HepG2 (cell line): ENCODE data around the gene REEP6. TPM values are rescaled to one million over a fixed set of nuclear protein-coding genes. Genes with fewer than 3 reads are reported as not detected.

Experiments
- KAT7 ChIP-seq: IDR thresholded peaks from 2 replicates; pipeline ENCODE4 v1.6.1; 2018; ENCODE audit warnings: borderline replicate concordance, missing compliant biosample characterization
- KLF16 ChIP-seq, 2 experiments: sonication (generic) in 1 of 2; formaldehyde crosslinking in 1 of 2; IDR thresholded peaks; 2 replicates each; pipeline versions ENCODE4 v1.6.1 to v1.8.0; 2016 to 2023; ENCODE audit warnings: missing genetic modification reagents in 2 of 2, missing compliant biosample characterization in 1 of 2
- MED1 ChIP-seq: sonication (generic); formaldehyde crosslinking; IDR thresholded peaks from 2 replicates; pipeline ENCODE4 v1.4.0; 2020; ENCODE audit warnings: missing genetic modification reagents
- YEATS4 ChIP-seq: sonication (generic); formaldehyde crosslinking; IDR thresholded peaks from 2 replicates; pipeline ENCODE4 v1.4.0; 2020; ENCODE audit warnings: missing genetic modification reagents, borderline replicate concordance
- ZNF790 ChIP-seq: sonication (generic); formaldehyde crosslinking; IDR thresholded peaks from 2 replicates; pipeline ENCODE4 v1.8.0; 2022; ENCODE audit warnings: missing genetic modification reagents, mild to moderate bottlenecking, borderline replicate concordance
- ZNF891 ChIP-seq: sonication (generic); formaldehyde crosslinking; IDR thresholded peaks from 2 replicates; pipeline ENCODE4 v1.5.0; 2020; ENCODE audit warnings: mild to moderate bottlenecking, missing genetic modification reagents
- ZSCAN21 ChIP-seq: sonication (generic); formaldehyde crosslinking; IDR thresholded peaks from 2 replicates; pipeline ENCODE4 v1.8.0; 2022; ENCODE audit warnings: mild to moderate bottlenecking, missing genetic modification reagents, moderate library complexity, borderline replicate concordance
- polyA plus RNA-seq, 8 experiments: library from polyadenylated mRNA; depleted of rRNA in 3 of 8; stranded (reverse) in 7 of 8; unstranded in 1 of 8; fragments of >200 nt; fragmentation: Illumina TruSeq in 4 of 8; extraction: Trizol in 4 of 8; gene quantifications; 2 replicates each; pipeline versions ENCODE4 v1.2.1 to v1.2.3, GENCODE V29; 2011 to 2016; ENCODE audit warnings: low read depth in 4 of 8, missing spikeins in 1 of 8, mixed read lengths in 1 of 8; ENCODE audit not compliant: insufficient read depth in 1 of 8
- total RNA-seq, 5 experiments: library from RNA; depleted of rRNA; stranded (reverse); fragments of >200 nt; fragmentation: Illumina TruSeq; extraction: Trizol; gene quantifications; 2 replicates each; pipeline ENCODE4 v1.2.3, GENCODE V29; 2016; ENCODE audit warnings: low read depth in 1 of 5
- TF ChIP-seq, protein P1 (sequence below): sonication (generic); formaldehyde crosslinking; IDR thresholded peaks from 2 replicates; pipeline ENCODE4 v1.4.0; 2020; ENCODE audit warnings: missing genetic modification reagents
- TF ChIP-seq, protein P2 (sequence below): sonication (generic); formaldehyde crosslinking; IDR thresholded peaks from 2 replicates; pipeline ENCODE4 v1.9.0; 2021; ENCODE audit warnings: missing genetic modification reagents, borderline replicate concordance
- TF ChIP-seq, protein P3 (sequence below): sonication (generic); formaldehyde crosslinking; conservative IDR thresholded peaks from 2 replicates; pipeline ENCODE4 v1.4.0; 2020; ENCODE audit warnings: mild to moderate bottlenecking, missing genetic modification reagents, moderate library complexity
- TF ChIP-seq, protein P4 (sequence below): sonication (generic); formaldehyde crosslinking; IDR thresholded peaks from 2 replicates; pipeline ENCODE4 v1.4.0; 2020; ENCODE audit warnings: mild to moderate bottlenecking, missing genetic modification reagents, borderline replicate concordance

Gene REEP6
- total and polyA plus RNA-seq, 2 of the 13 experiments (the other 11 are each of a cell fraction or from before 2014, with no cell fraction given), result 10.0 to 28.8 TPM

DNA sequence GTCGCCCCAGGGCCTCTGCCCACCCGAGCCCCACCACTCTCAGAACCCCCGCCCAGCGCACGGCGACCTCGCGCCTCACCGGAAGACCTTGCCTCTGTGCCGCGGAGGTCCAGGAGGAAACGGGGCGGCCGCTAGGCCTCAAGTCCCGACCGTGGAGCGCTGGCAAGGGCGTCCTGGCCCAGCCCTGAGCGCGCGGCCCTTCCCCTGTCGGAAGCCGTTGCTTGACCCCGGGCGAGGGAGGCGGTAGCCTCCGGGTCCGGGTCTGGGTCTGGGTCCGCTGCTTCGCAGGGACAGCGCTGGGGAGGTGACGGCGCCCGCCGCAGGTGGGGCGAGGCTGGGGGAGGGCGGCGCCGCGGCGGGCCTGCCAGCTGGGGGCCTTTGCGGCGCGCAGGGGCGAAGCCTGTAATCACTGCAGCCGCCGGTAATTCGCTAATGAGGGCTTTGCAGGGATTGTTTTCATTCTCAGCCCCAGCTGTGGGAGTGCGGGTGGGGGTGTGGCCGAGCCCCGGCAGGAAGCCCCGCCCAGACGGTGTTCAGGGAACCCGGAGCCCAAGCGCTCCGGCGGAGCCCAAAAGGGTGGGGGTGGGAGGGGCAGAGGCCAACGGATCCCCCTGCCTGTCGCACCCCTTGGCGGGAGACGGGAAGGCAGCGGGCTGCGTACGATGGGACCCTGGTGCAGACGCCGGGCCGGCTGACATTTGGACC is 20.5 kb upstream of the REEP6 start (continued):
- TF ChIP-seq, protein P1, sequence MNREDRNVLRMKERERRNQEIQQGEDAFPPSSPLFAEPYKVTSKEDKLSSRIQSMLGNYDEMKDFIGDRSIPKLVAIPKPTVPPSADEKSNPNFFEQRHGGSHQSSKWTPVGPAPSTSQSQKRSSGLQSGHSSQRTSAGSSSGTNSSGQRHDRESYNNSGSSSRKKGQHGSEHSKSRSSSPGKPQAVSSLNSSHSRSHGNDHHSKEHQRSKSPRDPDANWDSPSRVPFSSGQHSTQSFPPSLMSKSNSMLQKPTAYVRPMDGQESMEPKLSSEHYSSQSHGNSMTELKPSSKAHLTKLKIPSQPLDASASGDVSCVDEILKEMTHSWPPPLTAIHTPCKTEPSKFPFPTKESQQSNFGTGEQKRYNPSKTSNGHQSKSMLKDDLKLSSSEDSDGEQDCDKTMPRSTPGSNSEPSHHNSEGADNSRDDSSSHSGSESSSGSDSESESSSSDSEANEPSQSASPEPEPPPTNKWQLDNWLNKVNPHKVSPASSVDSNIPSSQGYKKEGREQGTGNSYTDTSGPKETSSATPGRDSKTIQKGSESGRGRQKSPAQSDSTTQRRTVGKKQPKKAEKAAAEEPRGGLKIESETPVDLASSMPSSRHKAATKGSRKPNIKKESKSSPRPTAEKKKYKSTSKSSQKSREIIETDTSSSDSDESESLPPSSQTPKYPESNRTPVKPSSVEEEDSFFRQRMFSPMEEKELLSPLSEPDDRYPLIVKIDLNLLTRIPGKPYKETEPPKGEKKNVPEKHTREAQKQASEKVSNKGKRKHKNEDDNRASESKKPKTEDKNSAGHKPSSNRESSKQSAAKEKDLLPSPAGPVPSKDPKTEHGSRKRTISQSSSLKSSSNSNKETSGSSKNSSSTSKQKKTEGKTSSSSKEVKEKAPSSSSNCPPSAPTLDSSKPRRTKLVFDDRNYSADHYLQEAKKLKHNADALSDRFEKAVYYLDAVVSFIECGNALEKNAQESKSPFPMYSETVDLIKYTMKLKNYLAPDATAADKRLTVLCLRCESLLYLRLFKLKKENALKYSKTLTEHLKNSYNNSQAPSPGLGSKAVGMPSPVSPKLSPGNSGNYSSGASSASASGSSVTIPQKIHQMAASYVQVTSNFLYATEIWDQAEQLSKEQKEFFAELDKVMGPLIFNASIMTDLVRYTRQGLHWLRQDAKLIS (CRISPR knock-in tag), result no peak
- TF ChIP-seq, protein P2, sequence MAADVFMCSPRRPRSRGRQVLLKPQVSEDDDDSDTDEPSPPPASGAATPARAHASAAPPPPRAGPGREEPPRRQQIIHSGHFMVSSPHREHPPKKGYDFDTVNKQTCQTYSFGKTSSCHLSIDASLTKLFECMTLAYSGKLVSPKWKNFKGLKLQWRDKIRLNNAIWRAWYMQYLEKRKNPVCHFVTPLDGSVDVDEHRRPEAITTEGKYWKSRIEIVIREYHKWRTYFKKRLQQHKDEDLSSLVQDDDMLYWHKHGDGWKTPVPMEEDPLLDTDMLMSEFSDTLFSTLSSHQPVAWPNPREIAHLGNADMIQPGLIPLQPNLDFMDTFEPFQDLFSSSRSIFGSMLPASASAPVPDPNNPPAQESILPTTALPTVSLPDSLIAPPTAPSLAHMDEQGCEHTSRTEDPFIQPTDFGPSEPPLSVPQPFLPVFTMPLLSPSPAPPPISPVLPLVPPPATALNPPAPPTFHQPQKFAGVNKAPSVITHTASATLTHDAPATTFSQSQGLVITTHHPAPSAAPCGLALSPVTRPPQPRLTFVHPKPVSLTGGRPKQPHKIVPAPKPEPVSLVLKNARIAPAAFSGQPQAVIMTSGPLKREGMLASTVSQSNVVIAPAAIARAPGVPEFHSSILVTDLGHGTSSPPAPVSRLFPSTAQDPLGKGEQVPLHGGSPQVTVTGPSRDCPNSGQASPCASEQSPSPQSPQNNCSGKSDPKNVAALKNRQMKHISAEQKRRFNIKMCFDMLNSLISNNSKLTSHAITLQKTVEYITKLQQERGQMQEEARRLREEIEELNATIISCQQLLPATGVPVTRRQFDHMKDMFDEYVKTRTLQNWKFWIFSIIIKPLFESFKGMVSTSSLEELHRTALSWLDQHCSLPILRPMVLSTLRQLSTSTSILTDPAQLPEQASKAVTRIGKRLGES (CRISPR knock-in tag), result no peak
- TF ChIP-seq, protein P3, sequence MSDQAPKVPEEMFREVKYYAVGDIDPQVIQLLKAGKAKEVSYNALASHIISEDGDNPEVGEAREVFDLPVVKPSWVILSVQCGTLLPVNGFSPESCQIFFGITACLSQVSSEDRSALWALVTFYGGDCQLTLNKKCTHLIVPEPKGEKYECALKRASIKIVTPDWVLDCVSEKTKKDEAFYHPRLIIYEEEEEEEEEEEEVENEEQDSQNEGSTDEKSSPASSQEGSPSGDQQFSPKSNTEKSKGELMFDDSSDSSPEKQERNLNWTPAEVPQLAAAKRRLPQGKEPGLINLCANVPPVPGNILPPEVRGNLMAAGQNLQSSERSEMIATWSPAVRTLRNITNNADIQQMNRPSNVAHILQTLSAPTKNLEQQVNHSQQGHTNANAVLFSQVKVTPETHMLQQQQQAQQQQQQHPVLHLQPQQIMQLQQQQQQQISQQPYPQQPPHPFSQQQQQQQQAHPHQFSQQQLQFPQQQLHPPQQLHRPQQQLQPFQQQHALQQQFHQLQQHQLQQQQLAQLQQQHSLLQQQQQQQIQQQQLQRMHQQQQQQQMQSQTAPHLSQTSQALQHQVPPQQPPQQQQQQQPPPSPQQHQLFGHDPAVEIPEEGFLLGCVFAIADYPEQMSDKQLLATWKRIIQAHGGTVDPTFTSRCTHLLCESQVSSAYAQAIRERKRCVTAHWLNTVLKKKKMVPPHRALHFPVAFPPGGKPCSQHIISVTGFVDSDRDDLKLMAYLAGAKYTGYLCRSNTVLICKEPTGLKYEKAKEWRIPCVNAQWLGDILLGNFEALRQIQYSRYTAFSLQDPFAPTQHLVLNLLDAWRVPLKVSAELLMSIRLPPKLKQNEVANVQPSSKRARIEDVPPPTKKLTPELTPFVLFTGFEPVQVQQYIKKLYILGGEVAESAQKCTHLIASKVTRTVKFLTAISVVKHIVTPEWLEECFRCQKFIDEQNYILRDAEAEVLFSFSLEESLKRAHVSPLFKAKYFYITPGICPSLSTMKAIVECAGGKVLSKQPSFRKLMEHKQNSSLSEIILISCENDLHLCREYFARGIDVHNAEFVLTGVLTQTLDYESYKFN, result 0 out of 2 replicates have a peak, but pooled peaks have one; percentile 16
- TF ChIP-seq KLF16 (CRISPR knock-in tag; IDR thresholded peaks at IDR 0.05) (0 out of 4 replicates have a peak, but pooled peaks of 1 of the 2 experiments have one; percentile 14), KAT7 (CRISPR knock-in tag) (no peak), ZNF790 (CRISPR knock-in tag) (no peak), MED1 (CRISPR knock-in tag) (no peak), YEATS4 (CRISPR knock-in tag) (0 out of 2 replicates have a peak, but pooled peaks have one; percentile 29), ZSCAN21 (CRISPR knock-in tag) (no peak; the same call in 1 of the 2 replicates), ZNF891 (no peak)
- TF ChIP-seq, protein P4, sequence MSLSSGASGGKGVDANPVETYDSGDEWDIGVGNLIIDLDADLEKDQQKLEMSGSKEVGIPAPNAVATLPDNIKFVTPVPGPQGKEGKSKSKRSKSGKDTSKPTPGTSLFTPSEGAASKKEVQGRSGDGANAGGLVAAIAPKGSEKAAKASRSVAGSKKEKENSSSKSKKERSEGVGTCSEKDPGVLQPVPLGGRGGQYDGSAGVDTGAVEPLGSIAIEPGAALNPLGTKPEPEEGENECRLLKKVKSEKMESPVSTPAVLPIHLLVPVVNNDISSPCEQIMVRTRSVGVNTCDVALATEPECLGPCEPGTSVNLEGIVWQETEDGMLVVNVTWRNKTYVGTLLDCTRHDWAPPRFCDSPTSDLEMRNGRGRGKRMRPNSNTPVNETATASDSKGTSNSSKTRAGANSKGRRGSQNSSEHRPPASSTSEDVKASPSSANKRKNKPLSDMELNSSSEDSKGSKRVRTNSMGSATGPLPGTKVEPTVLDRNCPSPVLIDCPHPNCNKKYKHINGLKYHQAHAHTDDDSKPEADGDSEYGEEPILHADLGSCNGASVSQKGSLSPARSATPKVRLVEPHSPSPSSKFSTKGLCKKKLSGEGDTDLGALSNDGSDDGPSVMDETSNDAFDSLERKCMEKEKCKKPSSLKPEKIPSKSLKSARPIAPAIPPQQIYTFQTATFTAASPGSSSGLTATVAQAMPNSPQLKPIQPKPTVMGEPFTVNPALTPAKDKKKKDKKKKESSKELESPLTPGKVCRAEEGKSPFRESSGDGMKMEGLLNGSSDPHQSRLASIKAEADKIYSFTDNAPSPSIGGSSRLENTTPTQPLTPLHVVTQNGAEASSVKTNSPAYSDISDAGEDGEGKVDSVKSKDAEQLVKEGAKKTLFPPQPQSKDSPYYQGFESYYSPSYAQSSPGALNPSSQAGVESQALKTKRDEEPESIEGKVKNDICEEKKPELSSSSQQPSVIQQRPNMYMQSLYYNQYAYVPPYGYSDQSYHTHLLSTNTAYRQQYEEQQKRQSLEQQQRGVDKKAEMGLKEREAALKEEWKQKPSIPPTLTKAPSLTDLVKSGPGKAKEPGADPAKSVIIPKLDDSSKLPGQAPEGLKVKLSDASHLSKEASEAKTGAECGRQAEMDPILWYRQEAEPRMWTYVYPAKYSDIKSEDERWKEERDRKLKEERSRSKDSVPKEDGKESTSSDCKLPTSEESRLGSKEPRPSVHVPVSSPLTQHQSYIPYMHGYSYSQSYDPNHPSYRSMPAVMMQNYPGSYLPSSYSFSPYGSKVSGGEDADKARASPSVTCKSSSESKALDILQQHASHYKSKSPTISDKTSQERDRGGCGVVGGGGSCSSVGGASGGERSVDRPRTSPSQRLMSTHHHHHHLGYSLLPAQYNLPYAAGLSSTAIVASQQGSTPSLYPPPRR (CRISPR knock-in tag), result no peak
